Measurements from ENCODE around the gene CACNA1I.

CACNA1I gene

DNA sequence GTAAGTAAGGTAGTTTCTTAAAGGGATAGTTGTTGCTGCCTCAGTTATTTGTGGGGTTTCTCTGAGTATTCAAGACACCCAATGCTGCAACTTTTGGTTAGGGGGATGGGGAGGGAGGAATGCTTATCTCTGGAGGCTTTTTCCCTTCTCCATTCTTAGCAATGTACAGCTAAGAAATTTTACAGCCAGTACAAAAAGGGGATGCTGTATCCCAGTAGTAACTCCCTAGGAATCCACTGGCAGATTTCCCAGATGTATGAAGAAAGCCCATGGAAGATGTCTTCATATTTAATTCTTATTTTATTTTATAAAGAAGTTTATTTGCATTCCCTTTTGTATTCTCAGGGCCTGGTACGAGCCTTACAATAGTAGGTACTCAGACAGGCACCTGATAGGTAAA lies 168.2 kb downstream of the CACNA1I start:
- Histone ChIP-seq H3K27me3 (replicated peaks; ENCODE audit: control insufficient read depth, insufficient read depth, low read length) (no peaks in the 10 kb centered on the region), H3K4me3 (replicated peaks; ENCODE audit: low read depth, low read length) (no peak overlapping the region), H3K36me3 (ENCODE audit: control insufficient read depth, insufficient read depth, low read length) (no peaks in the 10 kb centered on the region)
- TF ChIP-seq, protein P1, sequence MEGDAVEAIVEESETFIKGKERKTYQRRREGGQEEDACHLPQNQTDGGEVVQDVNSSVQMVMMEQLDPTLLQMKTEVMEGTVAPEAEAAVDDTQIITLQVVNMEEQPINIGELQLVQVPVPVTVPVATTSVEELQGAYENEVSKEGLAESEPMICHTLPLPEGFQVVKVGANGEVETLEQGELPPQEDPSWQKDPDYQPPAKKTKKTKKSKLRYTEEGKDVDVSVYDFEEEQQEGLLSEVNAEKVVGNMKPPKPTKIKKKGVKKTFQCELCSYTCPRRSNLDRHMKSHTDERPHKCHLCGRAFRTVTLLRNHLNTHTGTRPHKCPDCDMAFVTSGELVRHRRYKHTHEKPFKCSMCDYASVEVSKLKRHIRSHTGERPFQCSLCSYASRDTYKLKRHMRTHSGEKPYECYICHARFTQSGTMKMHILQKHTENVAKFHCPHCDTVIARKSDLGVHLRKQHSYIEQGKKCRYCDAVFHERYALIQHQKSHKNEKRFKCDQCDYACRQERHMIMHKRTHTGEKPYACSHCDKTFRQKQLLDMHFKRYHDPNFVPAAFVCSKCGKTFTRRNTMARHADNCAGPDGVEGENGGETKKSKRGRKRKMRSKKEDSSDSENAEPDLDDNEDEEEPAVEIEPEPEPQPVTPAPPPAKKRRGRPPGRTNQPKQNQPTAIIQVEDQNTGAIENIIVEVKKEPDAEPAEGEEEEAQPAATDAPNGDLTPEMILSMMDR (IDR thresholded peaks at IDR 0.05; ENCODE audit: insufficient read depth, low read length, poor library complexity, severe bottlenecking): no peak
- no peak for DNase-seq (ENCODE audit: extremely low read depth, insufficient read length)
